AG04450 (cell line): Measurements from ENCODE around the gene RIOK2. TPM values are rescaled to one million over a fixed set of nuclear protein-coding genes. Genes with fewer than 3 reads are reported as not detected.

Experiments used
- CTCF ChIA-PET: fragments of 300-600, 350-600 bp; formaldehyde crosslinking; extraction: SDS; loops from one replicate; lab custom pipeline; 2022; ENCODE audit warnings: antibody characterized with exemption, inconsistent platforms; lab: Charles Lee
- POLR2A ChIA-PET: fragments of 350-600 bp; formaldehyde crosslinking; extraction: SDS; loops from one replicate; lab custom pipeline; 2021; ENCODE audit warnings: antibody characterized with exemption, inconsistent platforms; lab: Yijun Ruan, JAX
- DNase-seq: peaks from one replicate; pipeline ENCODE4 v3.0.0-alpha.2; 2011; ENCODE audit warnings: low read depth, low spot score
- H3K27ac ChIP-seq: one replicate; pipeline ENCODE4 v1.5.1; 2012; ENCODE audit warnings: low read depth, low read length, control low read depth
- H3K27me3 ChIP-seq: one replicate; pipeline ENCODE4 v1.6.0; 2012; ENCODE audit warnings: low read length; ENCODE audit not compliant: control insufficient read depth, insufficient read depth
- H3K4me3 ChIP-seq: 2 replicates; pipeline ENCODE4 v1.5.1; 2011; ENCODE audit warnings: mild to moderate bottlenecking, low read depth, low read length, control low read depth
- H3K9me3 ChIP-seq: 2 replicates; pipeline ENCODE4 v1.5.1; 2012; ENCODE audit warnings: low read length; ENCODE audit not compliant: control insufficient read depth, insufficient read depth
- CTCF ChIP-seq: IDR thresholded peaks from 2 replicates; pipeline ENCODE4 v1.5.1; 2011; ENCODE audit warnings: low read depth, low read length, control low read depth, inconsistent platforms
- polyA plus RNA-seq: library from polyadenylated mRNA; depleted of rRNA; stranded (reverse); fragments of >200 nt; gene quantifications from 2 replicates; pipeline ENCODE4 v1.2.3, GENCODE V29; 2011

RIOK2 gene
- polyA plus RNA-seq, 1 experiment = 35.7 TPM

GRCh38 chr5:97163360-97163764 lies 19.7 kb downstream of the RIOK2 start:
- no peak overlapping the region for H3K27ac ChIP-seq
- CTCF ChIA-PET = interaction anchor here (0.7 to 7.9 kb wide), 13 partner anchors 20 to 1665 kb away, joined by 3 to 97 read pairs (median 7); no protein-coding TSS in a partner anchor
- peak; percentile 62 for TF ChIP-seq CTCF
- POLR2A ChIA-PET = no interaction called here
- no peaks in the 10 kb centered on the region for H3K27me3 ChIP-seq
- H3K9me3 ChIP-seq = peaks cover 3% of the 10 kb centered on the region; the same call in 1 of the 2 replicates
- DNase-seq = no peak
- H3K4me3 ChIP-seq = no peak overlapping the region

GRCh38 chr5:97162045-97162444 lies 21.0 kb downstream of the RIOK2 start:
- ChIA-PET POLR2A (no interaction called here), CTCF (interaction anchor here (0.6 to 7.9 kb wide), 44 partner anchors 11 to 817 kb away, joined by 3 to 97 read pairs (median 4); partner anchors contain the start of genes ERAP1 and LNPEP)
- Histone ChIP-seq H3K9me3 (peaks cover 4% of the 10 kb centered on the region; the same call in 1 of the 2 replicates), H3K27me3 (no peaks in the 10 kb centered on the region), H3K27ac (no peak overlapping the region), H3K4me3 (no peak overlapping the region)
- TF ChIP-seq CTCF = peak; percentile 93
- DNase-seq = peak; percentile 69

GRCh38 chr5:97157689-97158088 lies 25.4 kb downstream of the RIOK2 start:
- TF ChIP-seq CTCF = no peak
- Histone ChIP-seq H3K27ac (no peak overlapping the region), H3K4me3 (no peak overlapping the region), H3K9me3 (peaks cover 4% of the 10 kb centered on the region; the same call in 1 of the 2 replicates), H3K27me3 (no peaks in the 10 kb centered on the region)
- POLR2A ChIA-PET = no interaction called here
- CTCF ChIA-PET = interaction anchor here (1.4 to 1.6 kb wide), 3 partner anchors 16 to 405 kb away, joined by 3 to 6 read pairs (median 4); partner anchors contain the start of gene LIX1
- DNase-seq = no peak

GRCh38 chr5:97151370-97151769 lies 31.7 kb downstream of the RIOK2 start:
- ChIA-PET POLR2A (no interaction called here), CTCF (interaction anchor here (0.7 to 4.0 kb wide), 3 partner anchors 11 to 404 kb away, joined by 3 to 14 read pairs (median 3); no protein-coding TSS in a partner anchor)
- Histone ChIP-seq H3K4me3 (no peak overlapping the region), H3K9me3 (no peaks in the 10 kb centered on the region), H3K27me3 (peaks cover 2% of the 10 kb centered on the region), H3K27ac (no peak overlapping the region)
- no peak for DNase-seq
- no peak for TF ChIP-seq CTCF

- ChIA-PET POLR2A (no interaction called here), CTCF (interaction anchor here (0.6 to 4.0 kb wide), 3 partner anchors 11 to 398 kb away, joined by 3 to 14 read pairs (median 4); no protein-coding TSS in a partner anchor)
- no peak for TF ChIP-seq CTCF
- H3K9me3 ChIP-seq = no peaks in the 10 kb centered on the region
- no peak overlapping the region for H3K27ac ChIP-seq
- no peak overlapping the region for H3K4me3 ChIP-seq
- peaks cover 2% of the 10 kb centered on the region for H3K27me3 ChIP-seq
- no peak for DNase-seq
Observed at GRCh38 chr5:97150401-97150800, 32.6 kb downstream of the RIOK2 start.
